ENCODE results near the gene TEX13C.
"Not testable (repeated sequence)": the region's sequence is repeated elsewhere in the genome, so short reads cannot be mapped to it uniquely, and the experiment has no call there.

The TEX13C gene

DNA sequence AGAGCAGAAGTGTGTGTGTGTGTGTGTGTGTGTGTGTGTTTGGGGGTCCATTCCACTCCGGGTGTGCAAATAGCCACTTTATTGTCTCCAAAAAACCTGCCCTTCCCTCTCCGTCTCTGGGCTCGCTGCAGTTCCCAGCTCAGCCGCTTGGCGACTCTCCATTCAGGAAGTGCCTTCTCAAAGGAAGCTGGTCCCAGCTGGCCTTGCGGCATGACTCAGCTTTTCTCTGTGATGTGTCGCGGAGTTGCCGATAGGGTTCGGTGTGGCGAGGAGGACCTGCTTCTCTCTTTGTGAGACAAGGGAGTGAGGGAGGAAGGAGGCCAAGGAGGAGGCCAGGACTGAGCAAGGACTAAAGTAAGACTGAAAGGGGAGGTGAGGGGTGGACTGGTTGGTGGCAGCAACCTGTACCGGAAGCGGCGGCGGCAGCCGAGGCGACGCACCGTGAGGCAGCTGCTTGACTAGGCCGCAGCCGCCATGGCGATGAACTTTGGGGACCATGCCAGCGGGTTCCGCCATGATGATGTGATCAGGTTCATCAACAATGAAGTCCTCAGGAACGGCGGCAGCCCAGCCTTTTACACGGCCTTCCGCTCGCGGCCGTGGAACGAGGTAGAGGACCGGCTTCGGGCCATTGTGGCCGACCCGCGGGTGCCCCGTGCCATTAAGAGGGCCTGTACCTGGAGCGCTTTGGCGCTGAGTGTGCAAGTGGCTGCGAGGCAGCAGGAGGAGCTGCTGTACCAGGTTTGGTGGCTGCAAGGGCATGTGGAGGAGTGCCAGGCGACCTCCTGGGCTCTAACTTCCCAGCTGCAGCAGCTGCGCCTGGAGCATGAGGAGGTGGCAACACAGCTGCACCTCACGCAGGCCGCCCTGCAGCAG lies at the start of gene TEX13C:
TEX13C (plus strand) TSS at position 226 of the 876 bp plus-strand sequence; CDS start at position 475, 249 bp downstream.
- no peak for DNase-seq

DNA sequence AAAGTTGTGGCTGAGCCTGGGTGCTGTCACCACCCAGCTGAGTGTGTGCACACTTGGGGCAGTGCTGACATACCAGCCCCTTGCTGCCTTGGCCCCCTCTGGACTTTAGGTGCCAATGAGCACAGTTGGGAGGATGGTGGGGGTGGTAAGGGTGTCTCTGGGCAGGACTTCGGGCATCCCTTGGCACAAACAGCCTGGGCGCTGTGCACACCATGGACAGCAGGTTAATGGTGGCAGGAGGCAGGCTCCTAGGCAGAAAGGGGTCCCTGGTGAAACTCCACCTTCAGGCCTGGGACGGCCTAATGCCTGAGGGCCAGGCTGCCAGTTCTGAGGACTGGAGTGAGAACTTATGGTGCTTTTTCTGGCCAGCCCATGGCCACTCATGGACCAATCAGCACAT lies 32.4 kb upstream of the TEX13C start:
- no peak for DNase-seq

DNA sequence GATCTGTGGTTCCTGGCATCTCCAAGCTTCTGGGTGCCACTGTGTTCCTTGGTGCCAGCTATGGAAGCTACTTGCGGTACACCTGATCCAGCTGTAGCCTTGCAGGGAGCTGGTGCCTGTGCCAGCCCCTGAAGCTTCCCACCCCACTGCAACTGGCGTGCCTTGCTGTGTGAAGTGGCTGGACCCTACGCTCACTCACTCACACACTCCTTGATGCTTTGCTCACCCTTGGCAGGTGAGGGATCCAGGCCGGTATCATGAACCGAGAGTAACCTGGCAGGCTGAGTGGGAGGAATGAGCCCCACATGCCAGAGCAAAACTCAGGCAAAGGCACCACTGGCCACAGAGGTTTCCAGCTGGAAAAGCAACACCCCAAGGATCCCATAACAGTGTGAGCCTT lies 31.3 kb upstream of the TEX13C start:
- DNase-seq: no peak

DNA sequence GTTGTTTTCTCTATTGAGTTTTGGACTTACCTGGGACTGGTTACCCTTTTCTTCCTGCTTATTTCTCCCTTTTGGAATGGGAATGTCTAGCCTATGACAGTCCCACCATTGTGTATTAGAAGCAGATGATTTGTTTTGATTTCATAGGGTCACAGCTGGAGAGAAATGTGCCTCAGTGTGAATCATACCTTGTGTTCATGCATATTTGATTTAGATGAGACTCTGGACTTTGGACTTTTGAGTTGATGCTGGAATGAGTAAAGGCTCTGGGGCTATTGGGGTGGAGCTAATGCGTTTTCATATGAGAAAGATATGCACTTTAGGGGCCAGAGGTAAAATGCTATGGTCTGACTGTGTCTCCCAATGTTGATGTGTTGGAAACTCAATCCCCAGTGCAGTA lies 30.5 kb upstream of the TEX13C start:
- no peak for DNase-seq

DNA sequence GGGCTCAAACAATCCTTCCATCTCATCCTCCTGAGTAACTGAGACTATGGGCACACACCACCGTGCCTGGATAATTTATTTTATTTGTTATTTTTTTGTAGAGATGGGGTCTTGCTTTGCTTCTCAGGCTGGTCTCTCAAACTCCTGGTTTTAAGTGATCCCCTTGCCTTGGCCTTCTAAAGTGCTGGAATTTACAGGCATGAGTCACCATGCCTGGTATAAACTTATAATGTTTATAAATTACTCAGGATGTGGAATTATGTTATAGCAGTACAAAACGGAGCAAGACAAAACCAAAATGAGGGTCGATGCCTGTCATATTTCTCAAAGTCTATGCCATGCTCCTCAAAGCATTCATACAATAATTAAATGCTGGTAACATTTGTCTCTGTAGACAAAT lies 29.8 kb upstream of the TEX13C start:
- no peak for DNase-seq

DNA sequence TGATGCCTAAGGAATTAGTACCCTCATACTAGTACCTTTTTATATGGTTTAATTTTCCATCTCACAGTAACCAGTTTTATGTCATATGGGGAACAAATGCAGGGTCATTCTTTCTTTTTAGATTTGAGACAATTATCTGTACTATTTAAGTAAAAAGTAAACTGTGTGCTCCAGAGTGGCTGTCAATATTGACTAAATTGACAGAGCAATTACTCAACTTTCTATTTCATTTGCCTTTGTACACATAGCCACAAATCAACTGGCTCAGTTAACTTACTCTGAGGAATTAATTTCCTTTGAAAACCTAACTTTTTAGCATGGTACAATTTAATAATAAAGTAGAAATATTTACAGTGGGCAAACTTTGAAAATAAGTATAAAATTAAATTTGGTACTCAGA lies 28.5 kb upstream of the TEX13C start:
- no peak for DNase-seq

DNA sequence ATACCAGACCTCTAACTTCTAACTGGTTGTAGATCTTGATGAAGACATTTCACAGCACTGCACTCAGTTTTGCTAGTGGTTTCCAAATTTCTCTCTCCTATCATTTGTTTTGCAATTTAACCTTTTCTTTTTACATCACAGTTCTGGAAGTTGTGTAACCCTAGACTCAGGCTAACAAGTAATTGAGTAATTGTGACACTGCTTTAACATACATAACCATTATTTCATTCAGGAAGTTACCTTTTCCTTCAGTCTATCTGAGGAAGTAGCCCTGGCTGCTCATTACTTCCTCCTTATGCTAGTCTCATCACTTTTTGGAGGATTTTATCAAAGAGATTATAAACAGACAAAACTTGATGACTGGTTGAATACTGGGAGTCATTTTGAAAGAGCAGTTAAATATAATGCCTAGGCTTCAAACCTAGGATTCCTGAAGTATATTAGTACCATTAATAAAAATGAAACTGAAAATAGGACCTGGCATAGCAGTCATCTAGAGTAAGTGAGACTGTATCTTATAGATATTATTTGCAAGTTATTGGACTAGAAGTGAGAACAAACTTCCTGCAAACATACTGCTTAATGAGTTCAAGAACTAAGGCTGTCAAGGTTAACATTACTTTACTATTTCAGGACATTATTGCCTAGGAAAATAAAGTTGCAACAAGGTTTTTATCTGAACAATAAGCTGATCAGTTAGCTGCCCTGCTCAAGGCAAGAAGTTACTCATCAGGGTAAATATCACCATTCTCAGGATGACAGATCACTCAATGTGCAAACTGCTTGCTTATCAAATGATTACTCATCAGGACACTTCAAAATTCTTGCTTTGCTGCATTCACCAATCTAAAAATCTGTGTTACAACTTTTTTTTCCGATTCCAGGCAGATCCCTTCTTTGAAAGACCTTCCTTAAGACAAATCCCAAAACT lies 25.6 kb upstream of the TEX13C start:
- DNase-seq: no peak

DNA sequence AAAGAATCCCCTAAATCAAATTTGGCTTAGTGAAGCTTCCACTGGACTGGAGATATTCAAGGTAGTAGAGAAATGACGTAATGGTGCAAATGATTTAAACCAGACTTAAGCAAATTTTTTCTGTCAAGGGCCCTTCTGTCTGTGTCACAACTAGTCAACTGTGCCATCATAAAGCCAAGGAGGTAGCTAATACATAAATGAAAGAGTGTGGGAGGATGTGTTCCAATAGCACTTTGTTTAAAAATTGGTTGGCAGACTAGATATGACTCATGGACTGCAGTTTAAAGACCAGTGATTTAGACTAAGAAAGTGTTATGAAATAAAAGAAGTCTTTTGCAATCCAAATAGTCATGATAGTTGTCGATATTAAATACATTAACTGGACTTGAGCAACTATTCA lies 24.3 kb upstream of the TEX13C start:
- no peak for DNase-seq

DNA sequence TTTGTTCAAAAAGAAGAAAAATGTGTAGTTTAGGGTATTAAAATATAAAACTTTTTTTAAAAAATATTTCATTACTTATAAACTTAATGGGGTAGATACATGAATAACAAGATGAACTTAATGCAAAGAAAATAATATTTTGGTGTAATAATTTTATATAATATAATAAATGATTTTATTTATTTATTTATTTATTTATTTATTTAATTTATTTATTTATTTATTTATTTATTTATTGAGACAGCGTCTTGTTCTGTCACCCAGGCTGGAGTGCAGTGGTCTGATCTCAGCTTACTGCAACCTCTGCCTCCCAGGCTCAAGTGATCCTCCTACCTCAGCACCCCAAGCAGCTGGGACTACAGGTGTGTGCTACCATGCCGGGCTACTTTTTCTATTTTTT lies 20.8 kb upstream of the TEX13C start:
- DNase-seq: no peak

DNA sequence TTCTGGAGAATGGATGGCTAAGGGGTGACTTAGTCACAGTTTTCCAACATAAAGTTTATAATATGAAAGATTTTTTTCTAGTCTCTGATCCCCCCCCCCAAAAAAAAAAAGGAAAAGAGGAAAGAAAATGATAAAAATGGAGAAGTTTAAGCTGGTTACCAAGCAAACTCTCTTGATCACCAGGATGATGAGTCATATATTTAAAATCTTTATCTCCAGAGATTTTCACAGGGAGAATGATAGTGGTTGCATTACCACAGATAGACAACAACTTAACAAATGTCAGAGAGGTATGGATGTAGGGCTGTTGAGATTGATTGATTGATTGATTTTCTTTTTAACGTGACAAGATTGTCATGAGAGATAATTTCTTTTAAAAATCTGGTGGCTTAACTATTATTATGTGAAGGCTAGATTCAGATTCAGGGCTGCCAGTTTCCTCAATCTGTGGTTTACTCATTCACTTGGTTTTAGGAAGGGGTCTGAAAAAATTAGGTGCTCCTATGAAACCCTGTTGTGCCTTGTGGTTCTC lies 13.3 kb upstream of the TEX13C start:
- no peak for DNase-seq

DNA sequence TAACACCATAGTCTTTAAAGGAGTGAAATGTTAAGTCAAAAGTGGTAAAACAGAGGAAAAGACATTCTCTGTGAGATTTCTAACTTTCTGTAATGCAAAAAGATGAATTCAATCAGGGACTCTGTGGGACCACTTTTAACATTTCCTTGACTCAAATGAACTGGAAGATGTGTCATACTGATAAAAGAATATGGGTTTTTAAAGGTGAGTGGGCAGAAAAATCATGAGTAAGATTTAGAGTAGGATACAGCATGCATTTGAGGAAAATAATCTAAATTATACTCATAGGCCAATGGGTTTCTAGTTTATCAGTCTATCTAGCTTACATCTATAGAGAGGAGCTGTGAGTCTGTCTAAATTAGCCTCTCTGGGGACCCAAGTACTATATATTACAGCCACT lies 11.0 kb upstream of the TEX13C start:
- DNase-seq: no peak

DNA sequence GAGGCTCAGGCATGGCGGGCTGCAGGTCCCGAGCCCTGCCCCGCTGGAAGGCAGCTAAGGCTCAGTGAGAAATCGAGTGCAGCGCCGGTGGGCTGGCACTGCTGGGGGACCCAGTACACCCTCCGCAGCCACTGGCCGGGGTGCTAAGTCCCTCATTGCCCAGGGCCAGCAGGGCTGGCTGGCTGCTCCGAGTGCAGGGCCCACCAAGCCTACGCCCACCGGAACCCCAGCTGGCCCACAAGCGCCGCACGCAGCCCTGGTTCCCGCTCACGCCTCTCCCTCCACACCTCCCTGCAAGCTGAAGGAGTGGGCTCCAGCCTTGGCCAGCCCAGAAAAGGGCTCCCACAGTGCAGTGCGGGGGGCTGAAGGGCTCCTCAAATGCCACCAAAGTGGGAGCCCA lies 505 bp upstream of the TEX13C start:
- DNase-seq: not testable (repeated sequence)

DNA sequence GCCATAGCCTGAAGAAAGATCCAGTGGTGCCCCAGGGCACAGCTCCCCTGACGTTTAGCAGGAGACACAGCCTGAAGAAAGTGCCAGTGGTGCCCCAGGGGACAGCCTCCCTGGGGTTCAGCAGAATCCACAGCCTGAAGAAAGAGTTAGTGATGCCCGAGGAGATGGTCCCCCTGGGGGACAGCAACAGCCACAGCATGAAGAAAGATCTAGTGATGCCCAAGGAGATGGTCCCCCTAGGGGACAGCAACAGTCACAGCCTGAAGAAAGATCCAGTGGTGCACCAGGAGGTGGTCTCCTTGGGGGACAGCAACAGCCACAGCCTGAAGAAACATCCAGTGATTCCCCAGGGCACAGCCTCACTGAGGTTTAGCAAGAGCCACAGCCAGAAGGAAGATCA lies 2.8 kb downstream of the TEX13C start:
- DNase-seq: no peak

DNA sequence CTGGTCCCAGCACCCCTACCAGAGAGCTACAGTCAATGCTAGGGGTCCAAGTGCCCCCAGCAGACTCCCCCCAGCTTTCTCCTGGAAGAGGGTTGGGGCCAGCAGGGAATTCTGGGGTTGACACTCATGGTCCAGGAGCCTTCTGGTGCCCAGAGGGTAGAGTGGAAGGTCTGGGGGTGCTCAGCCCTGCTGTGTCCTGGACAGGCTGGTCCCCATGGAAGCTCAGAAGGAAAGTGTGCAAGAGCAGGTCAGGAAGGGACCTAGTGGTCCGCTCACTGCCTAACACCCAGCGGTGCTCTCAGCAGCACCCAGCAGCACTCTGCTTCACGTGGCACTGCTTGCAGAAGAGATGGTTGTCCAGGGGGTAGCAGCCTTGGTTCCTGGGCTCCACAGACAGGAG lies 6.9 kb downstream of the TEX13C start:
- no peak for DNase-seq

DNA sequence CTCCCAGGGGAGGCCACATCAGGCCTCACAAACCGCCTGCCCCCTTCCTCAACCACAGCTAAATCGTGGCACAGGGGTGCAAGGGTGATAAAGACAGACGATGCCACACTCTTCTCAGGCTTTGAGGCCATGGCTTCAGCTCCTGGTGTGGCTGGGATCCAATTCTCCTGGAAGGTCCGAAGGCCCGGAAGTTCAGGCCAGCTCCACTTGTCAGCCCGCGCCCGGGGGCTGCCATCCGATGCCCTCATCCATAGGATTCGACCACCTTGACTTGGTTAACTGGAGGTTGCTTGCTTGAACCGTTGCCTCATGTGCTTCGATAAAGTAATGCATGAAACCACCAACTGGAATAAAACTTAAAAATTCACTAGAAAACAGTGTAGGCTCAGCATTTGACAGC lies 8.2 kb downstream of the TEX13C start:
- no peak for DNase-seq

DNA sequence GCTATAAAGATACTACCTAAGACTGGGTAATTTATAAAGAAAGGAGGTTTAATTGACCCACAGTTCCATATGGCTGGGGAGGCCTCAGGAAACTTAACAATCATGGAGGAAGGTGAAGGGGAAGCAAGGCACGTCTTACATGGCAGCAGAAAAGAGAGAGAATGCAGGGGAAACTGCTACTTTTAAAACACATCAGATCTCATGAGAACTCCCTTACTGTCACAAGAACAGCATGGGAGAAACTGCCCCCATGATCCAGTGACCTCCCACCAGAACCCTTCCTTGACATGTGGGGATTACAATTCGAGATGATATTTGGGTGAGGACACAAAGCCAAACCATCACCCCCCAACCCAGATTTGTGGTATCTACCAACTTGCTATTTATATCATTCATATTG lies 13.9 kb downstream of the TEX13C start:
- no peak for DNase-seq

DNA sequence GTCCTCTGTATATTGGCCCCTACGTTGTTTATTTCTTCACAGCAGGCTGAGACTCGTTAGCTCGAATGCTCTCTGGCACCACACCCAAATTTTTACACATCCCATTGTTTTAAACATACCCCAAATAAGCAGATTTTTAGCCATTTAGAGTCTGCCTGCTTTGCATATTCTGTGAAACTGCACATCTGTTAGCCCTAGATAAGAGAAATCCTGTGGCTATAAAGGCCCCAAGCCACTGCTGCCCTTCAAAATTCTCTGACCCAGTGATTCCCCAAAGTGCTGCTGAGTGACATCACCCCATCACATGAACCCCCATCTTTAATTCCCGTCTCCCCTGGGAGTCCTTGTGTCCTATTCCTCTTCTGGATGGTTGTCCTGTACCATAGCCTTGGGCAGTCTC lies 20.8 kb downstream of the TEX13C start:
- no peak for DNase-seq

DNA sequence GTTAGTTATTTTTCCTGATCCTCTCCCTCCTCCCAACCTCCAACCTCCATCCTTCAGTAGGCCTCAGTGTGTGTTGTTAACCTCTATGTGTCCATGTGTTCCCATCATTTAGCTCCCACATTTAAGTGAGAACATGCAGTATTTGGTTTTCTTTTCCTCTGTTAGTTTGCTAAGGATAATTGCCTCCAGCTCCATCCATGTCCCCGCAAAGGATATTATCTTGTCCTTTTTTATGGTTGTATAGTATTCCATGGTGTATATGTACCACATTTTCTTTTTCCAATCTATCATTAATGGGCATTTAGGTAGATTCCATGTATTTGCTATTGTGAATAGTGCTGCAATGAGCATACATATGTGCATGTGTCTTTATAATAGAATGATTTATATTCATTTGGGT lies 54.5 kb downstream of the TEX13C start:
- no peak for DNase-seq
